ENCODE measurements around the gene FBLL1.
"Not testable (repeated sequence)": the region's sequence is repeated elsewhere in the genome, so short reads cannot be mapped to it uniquely, and the experiment has no call there.

The FBLL1 gene

GRCh38 chr5:168553377-168554130, 24.4 kb downstream of the FBLL1 start:
- no peak for DNase-seq

- DNase-seq, result no peak
Measured at GRCh38 chr5:168557389-168557788, 28.3 kb downstream of the FBLL1 start.

GRCh38 chr5:168562279-168562678, 33.2 kb downstream of the FBLL1 start:
- DNase-seq, result no peak

GRCh38 chr5:168563959-168564358, 34.9 kb downstream of the FBLL1 start:
- no peak for DNase-seq

GRCh38 chr5:168568738-168569137, 39.6 kb downstream of the FBLL1 start:
- DNase-seq, result no peak

- no peak for DNase-seq
Measured at GRCh38 chr5:168570490-168571328, 41.6 kb downstream of the FBLL1 start.

- not testable (repeated sequence) for DNase-seq
Measured at GRCh38 chr5:168573663-168574062, 44.6 kb downstream of the FBLL1 start.

- DNase-seq, result not testable (repeated sequence)
Measured at GRCh38 chr5:168574156-168574555, 45.1 kb downstream of the FBLL1 start.

GRCh38 chr5:168575391-168576372, 46.6 kb downstream of the FBLL1 start:
- DNase-seq, result no peak

- no peak for DNase-seq
Measured at GRCh38 chr5:168578006-168578405, 48.9 kb downstream of the FBLL1 start.

GRCh38 chr5:168578538-168579487, 49.7 kb downstream of the FBLL1 start, which contains the start of gene PANK3:
Gene PANK3, minus strand, starts transcription at chr5:168579368. Its CDS starts 85 bp downstream, at chr5:168579283.
- DNase-seq, result no peak

- peak; percentile 94 for DNase-seq
Measured at GRCh38 chr5:168579488-168580226, 50.6 kb downstream of the FBLL1 start.

GRCh38 chr5:168580227-168580508, 51.1 kb downstream of the FBLL1 start:
- no peak for DNase-seq

Measured in SHP77 treated with DMSO at 0.1 percent for 48 hours (cell line).